Neural cell (in vitro differentiated cells): ENCODE data around the gene COL25A1. TPM values are rescaled to one million over a fixed set of nuclear protein-coding genes. Genes with fewer than 3 reads are reported as not detected.

Source experiments
- H2AFZ ChIP-seq: fragments of 200-600, 300-800 bp; sonication (generic), shearing (Covaris generic); 2 replicates; pipeline ENCODE4 v1.6.0; 2014; ENCODE audit warnings: low read depth, mild to moderate bottlenecking, antibody characterized with exemption, low read length, moderate library complexity
- H3F3A ChIP-seq: fragments of 200-600 bp; shearing (Covaris generic); 2 replicates; pipeline ENCODE4 v1.6.1; 2016; ENCODE audit warnings: mild to moderate bottlenecking, moderate library complexity, mixed read lengths, antibody characterized with exemption, low read length; ENCODE audit not compliant: insufficient read depth, poor library complexity, severe bottlenecking
- H3K27ac ChIP-seq: fragments of 200-600, 300-800 bp; sonication (generic), shearing (Covaris generic); 2 replicates; pipeline ENCODE4 v1.5.1; 2014; ENCODE audit warnings: mild to moderate bottlenecking, low read length, moderate library complexity
- H3K27me3 ChIP-seq: fragments of 300-800, 200-600 bp; sonication (generic), shearing (Covaris generic); 2 replicates; pipeline ENCODE4 v1.6.0; 2014; ENCODE audit warnings: mild to moderate bottlenecking, low read depth, low read length, moderate library complexity; ENCODE audit not compliant: insufficient read depth
- H3K36me3 ChIP-seq: fragments of 300-800, 200-600 bp; sonication (generic), shearing (Covaris generic); 2 replicates; pipeline ENCODE4 v1.5.1; 2014; ENCODE audit warnings: mild to moderate bottlenecking, antibody characterized with exemption, low read length, moderate library complexity; ENCODE audit not compliant: insufficient read depth
- H3K4me2 ChIP-seq: fragments of 300-800, 200-600 bp; sonication (generic), shearing (Covaris generic); 2 replicates; pipeline ENCODE4 v1.6.0; 2014; ENCODE audit warnings: mild to moderate bottlenecking, low read length
- H3K4me3 ChIP-seq: fragments of 300-800, 200-600 bp; sonication (generic), shearing (Covaris generic); 2 replicates; pipeline ENCODE4 v1.5.1; 2014; ENCODE audit warnings: mild to moderate bottlenecking, low read length, moderate library complexity
- H3K79me2 ChIP-seq: fragments of 200-600 bp; shearing (Covaris generic); replicated peaks from 2 replicates; pipeline ENCODE4 v1.6.0; 2014; ENCODE audit warnings: mild to moderate bottlenecking, low read length, moderate library complexity; ENCODE audit not compliant: insufficient read depth
- H3K9ac ChIP-seq: fragments of 300-800, 200-600 bp; sonication (generic), shearing (Covaris generic); 2 replicates; pipeline ENCODE4 v1.6.1; 2016; ENCODE audit warnings: mild to moderate bottlenecking, low read length, mixed read lengths
- H3K9me2 ChIP-seq: fragments of 200-600 bp; shearing (Covaris generic); 2 replicates; pipeline ENCODE4 v1.6.1; 2016; ENCODE audit warnings: mild to moderate bottlenecking, low read length, mixed read lengths; ENCODE audit not compliant: insufficient read depth
- H3K9me3 ChIP-seq: fragments of 200-600, 300-800 bp; sonication (generic), shearing (Covaris generic); 2 replicates; pipeline ENCODE4 v1.6.1; 2016; ENCODE audit warnings: mild to moderate bottlenecking, mixed run types, low read length, moderate library complexity, mixed read lengths
- H4K20me1 ChIP-seq: fragments of 200-600 bp; shearing (Covaris generic); 2 replicates; pipeline ENCODE4 v1.6.1; 2016; ENCODE audit warnings: mild to moderate bottlenecking, mixed run types; ENCODE audit not compliant: insufficient read depth
- EP300 ChIP-seq: fragments of 450-650 bp; conservative IDR thresholded peaks from 2 replicates; pipeline ENCODE4 v1.6.1; 2014; ENCODE audit warnings: antibody characterized with exemption, mild to moderate bottlenecking, moderate library complexity; ENCODE audit not compliant: poor library complexity, severe bottlenecking
- EZH2 ChIP-seq: fragments of 200-600, 300-800 bp; shearing (Covaris generic), sonication (generic); IDR thresholded peaks from 2 replicates; pipeline ENCODE4 v1.6.1; 2014; ENCODE audit warnings: antibody characterized with exemption, low read length, borderline replicate concordance, mild to moderate bottlenecking; ENCODE audit not compliant: insufficient read depth, poor library complexity, severe bottlenecking
- MXI1 ChIP-seq: fragments of 450-650 bp; conservative IDR thresholded peaks from 2 replicates; pipeline ENCODE4 v1.6.1; 2014; ENCODE audit warnings: antibody characterized with exemption, mild to moderate bottlenecking; ENCODE audit not compliant: poor library complexity, severe bottlenecking
- POLR2AphosphoS5 ChIP-seq: IDR thresholded peaks from 2 replicates; pipeline ENCODE4 v1.6.1; 2012
- RAD21 ChIP-seq: fragments of 450-650 bp; conservative IDR thresholded peaks from 2 replicates; pipeline ENCODE4 v1.6.1; 2014; ENCODE audit warnings: antibody characterized with exemption, mild to moderate bottlenecking, moderate library complexity
- SMC3 ChIP-seq: fragments of 450-650 bp; conservative IDR thresholded peaks from 2 replicates; pipeline ENCODE4 v1.6.1; 2014; ENCODE audit warnings: antibody characterized with exemption, mild to moderate bottlenecking, moderate library complexity; ENCODE audit not compliant: poor library complexity
- TAF1 ChIP-seq: IDR thresholded peaks from 2 replicates; pipeline ENCODE4 v1.6.1; 2012; ENCODE audit warnings: low read depth
- polyA plus RNA-seq: library from polyadenylated mRNA; depleted of rRNA; stranded (reverse); fragments of >200 nt; gene quantifications from 2 replicates; pipeline ENCODE4 v1.2.3, GENCODE V29; 2014
- TF ChIP-seq, protein P1 (sequence below): IDR thresholded peaks from 2 replicates; pipeline ENCODE4 v1.6.1; 2012; ENCODE audit warnings: borderline replicate concordance
- TF ChIP-seq, protein P2 (sequence below): fragments of 450-650 bp; IDR thresholded peaks from 2 replicates; pipeline ENCODE4 v1.5.1; 2014; ENCODE audit warnings: antibody characterized with exemption, mild to moderate bottlenecking, moderate library complexity; ENCODE audit not compliant: poor library complexity, severe bottlenecking

The COL25A1 gene
- polyA plus RNA-seq, 1 donor from 2014 or later, result 32.3 TPM

DNA sequence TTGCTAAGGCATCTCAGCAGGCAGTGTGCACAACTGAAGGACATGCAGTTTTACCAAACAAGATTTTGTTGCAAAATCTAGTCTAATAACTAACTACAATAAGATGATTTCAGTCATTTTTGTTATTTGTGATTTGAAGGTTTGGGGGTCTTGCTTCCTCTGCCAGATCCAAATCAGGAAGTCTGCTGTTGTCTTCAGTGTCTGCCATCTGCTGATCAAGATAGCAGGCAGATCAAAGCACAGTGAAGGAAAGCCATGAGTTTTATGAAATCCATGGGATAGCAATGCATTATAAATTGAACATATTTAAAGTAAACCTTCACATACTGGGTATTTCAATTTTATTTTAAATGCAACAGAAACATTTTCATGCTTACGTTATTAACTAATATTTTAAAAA lies 370.5 kb downstream of the COL25A1 start:
- Histone ChIP-seq H3K27me3 (no peaks in the 10 kb centered on the region), H3K4me3 (no peak overlapping the region), H3K79me2 (no peaks in the 10 kb centered on the region), H2AFZ (no peak overlapping the region), H3K36me3 (no peaks in the 10 kb centered on the region), H4K20me1 (no peaks in the 10 kb centered on the region), H3K9ac (no peak overlapping the region), H3F3A (no peaks in the 10 kb centered on the region), H3K4me2 (no peak overlapping the region), H3K9me2 (no peaks in the 10 kb centered on the region), H3K27ac (no peak overlapping the region), H3K9me3 (no peaks in the 10 kb centered on the region)
- TF ChIP-seq SMC3, result no peak
- no peak for TF ChIP-seq EP300
- no peak for TF ChIP-seq TAF1
- TF ChIP-seq POLR2AphosphoS5, result no peak
- TF ChIP-seq RAD21, result no peak
- TF ChIP-seq, protein P1, sequence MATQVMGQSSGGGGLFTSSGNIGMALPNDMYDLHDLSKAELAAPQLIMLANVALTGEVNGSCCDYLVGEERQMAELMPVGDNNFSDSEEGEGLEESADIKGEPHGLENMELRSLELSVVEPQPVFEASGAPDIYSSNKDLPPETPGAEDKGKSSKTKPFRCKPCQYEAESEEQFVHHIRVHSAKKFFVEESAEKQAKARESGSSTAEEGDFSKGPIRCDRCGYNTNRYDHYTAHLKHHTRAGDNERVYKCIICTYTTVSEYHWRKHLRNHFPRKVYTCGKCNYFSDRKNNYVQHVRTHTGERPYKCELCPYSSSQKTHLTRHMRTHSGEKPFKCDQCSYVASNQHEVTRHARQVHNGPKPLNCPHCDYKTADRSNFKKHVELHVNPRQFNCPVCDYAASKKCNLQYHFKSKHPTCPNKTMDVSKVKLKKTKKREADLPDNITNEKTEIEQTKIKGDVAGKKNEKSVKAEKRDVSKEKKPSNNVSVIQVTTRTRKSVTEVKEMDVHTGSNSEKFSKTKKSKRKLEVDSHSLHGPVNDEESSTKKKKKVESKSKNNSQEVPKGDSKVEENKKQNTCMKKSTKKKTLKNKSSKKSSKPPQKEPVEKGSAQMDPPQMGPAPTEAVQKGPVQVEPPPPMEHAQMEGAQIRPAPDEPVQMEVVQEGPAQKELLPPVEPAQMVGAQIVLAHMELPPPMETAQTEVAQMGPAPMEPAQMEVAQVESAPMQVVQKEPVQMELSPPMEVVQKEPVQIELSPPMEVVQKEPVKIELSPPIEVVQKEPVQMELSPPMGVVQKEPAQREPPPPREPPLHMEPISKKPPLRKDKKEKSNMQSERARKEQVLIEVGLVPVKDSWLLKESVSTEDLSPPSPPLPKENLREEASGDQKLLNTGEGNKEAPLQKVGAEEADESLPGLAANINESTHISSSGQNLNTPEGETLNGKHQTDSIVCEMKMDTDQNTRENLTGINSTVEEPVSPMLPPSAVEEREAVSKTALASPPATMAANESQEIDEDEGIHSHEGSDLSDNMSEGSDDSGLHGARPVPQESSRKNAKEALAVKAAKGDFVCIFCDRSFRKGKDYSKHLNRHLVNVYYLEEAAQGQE, result no peak
- TF ChIP-seq MXI1, result no peak
- TF ChIP-seq EZH2, result no peak
- TF ChIP-seq, protein P2, sequence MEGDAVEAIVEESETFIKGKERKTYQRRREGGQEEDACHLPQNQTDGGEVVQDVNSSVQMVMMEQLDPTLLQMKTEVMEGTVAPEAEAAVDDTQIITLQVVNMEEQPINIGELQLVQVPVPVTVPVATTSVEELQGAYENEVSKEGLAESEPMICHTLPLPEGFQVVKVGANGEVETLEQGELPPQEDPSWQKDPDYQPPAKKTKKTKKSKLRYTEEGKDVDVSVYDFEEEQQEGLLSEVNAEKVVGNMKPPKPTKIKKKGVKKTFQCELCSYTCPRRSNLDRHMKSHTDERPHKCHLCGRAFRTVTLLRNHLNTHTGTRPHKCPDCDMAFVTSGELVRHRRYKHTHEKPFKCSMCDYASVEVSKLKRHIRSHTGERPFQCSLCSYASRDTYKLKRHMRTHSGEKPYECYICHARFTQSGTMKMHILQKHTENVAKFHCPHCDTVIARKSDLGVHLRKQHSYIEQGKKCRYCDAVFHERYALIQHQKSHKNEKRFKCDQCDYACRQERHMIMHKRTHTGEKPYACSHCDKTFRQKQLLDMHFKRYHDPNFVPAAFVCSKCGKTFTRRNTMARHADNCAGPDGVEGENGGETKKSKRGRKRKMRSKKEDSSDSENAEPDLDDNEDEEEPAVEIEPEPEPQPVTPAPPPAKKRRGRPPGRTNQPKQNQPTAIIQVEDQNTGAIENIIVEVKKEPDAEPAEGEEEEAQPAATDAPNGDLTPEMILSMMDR, result no peak

DNA sequence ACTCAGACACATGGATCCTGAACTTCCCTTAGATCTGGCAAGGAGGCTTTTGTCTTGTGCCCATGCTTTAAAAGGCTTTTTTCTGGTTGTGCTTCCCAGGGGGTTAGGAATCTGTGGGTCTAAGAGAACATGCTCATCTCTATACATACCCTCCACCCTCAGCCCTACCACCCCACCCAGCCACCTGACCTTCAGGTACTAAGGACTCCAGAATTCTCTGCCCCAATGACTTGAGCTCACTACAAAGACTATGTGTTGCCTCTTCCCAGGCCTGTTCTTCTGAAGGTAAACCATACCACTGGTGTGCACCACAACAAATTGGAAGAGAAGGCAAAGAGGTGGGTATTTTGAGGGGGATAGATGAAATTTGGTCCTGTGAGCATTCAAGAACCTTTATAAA lies 372.3 kb downstream of the COL25A1 start:
- Histone ChIP-seq H3K4me2 (no peak overlapping the region), H3F3A (no peaks in the 10 kb centered on the region), H3K27me3 (no peaks in the 10 kb centered on the region), H3K27ac (no peak overlapping the region), H3K4me3 (no peak overlapping the region), H3K36me3 (no peaks in the 10 kb centered on the region), H3K9ac (no peak overlapping the region), H4K20me1 (no peaks in the 10 kb centered on the region), H2AFZ (no peak overlapping the region), H3K79me2 (no peaks in the 10 kb centered on the region), H3K9me3 (no peaks in the 10 kb centered on the region), H3K9me2 (no peaks in the 10 kb centered on the region)
- TF ChIP-seq POLR2AphosphoS5 (no peak), EZH2 (no peak), MXI1 (no peak), RAD21 (no peak), SMC3 (no peak)
- TF ChIP-seq, protein P1, result no peak
